GM21390 (cell line): ENCODE results near the gene TGFBI.

Source experiments
- ATAC-seq: cut with Tn5 transposase; IDR thresholded peaks from one replicate; pipeline ENCODE4 v1.9.1; 2021; ENCODE audit not compliant: unreplicated experiment

The TGFBI gene

DNA sequence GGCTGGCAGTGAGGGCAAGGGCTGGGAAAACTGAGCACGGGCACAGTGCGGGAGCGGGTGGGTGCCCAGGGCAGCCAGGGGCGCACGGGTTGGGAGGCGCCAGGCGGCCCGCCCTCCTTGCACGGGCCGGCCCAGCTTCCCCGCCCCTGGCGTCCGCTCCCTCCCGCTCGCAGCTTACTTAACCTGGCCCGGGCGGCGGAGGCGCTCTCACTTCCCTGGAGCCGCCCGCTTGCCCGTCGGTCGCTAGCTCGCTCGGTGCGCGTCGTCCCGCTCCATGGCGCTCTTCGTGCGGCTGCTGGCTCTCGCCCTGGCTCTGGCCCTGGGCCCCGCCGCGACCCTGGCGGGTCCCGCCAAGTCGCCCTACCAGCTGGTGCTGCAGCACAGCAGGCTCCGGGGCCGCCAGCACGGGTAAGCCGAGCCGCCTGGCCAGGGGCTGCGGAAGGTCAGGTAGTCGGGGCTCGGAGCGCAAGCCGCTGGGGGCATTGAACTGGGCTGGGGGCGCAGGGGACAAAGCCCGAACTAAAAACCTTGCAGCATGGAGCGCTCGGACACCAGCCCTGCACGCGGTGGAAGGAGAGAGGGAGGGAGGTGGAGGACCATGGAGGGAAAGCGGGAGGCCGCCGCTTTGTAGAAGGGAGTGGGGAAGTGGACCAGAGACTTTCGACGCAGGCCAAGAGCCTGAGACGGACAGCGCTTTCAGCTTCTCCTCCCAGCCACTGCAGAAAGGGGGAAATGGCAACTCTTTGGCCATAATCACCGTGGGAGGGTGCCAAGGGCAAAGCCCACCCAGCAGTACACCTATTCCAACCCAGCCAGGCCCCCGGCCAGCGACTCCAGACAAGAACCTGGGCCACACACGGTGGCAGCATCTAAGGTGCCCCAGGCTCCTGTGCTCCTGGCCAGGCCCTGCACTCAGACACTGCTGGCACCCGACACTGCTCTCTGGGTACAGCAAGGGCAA is at the start of gene TGFBI:
Gene TGFBI, plus strand, starts transcription at position 207 of the 961 bp plus-strand sequence. Its CDS starts 68 bp downstream, at position 275.
- peak; percentile 42 for ATAC-seq

- no peak for ATAC-seq
These were observed 49.8 kb upstream of the TGFBI start for GRCh38 chr5:135978993-135979392.

DNA sequence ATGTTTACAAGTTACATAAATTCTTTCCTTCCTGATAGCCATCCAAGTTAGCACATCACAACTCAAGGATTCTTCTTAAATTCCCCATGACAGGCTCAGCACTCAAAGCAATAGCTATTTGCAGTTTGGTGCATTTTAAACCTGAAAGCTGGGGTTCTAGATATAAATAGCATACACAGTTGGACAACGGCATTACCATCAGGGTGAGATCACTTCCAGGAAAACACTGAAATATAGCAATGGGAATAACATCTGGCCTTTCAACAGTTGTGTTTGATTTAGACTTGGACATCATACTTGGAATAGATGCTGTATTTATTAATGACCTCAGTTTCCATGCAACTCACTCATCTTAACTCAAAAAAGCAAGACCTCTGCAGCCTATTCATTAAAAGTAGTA is 49.3 kb upstream of the TGFBI start:
- no peak for ATAC-seq

- ATAC-seq = no peak
These were observed 48.2 kb upstream of the TGFBI start for GRCh38 chr5:135980620-135981019.

DNA sequence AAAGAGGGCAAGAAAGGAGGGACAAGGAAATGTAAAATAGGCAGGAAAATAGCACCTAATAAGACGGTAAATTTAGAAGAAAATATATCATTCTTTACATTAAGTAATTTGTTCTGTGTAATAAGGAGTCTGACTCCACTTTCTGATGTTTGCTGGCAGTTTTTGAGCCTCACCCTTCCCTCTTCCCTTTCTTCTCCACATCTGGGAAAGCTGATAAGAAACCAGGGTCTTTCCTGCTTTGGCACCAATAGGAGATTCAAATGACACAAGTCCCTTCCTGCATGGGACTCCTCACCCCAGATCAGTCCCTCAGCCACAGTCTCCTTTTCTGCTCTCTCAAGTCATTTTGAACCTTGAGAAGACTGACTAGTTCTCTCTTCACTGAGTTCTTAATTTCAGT is 42.8 kb upstream of the TGFBI start:
- no peak for ATAC-seq

DNA sequence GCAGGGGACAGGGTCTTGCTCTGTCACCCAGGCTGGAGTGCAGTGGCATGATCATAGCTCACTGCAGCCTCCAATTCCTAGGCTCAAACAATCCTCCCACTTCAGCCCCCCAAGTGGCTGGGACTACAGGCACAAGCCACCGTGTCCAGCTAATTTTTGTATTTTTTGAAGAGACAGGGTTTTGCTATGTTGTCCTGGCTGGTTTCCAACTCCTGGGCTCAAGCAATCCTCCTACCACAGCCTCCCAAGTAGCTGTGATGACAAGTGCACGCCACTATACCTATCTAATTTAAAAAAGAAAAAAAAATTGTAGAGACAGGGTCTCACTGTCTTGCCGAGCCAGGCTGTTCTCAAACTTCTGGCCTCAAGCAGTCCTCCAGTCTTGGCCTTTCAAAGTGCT is 42.4 kb upstream of the TGFBI start:
- no peak for ATAC-seq

GRCh38 chr5:135986891-135987401 is 41.8 kb upstream of the TGFBI start:
- no peak for ATAC-seq

DNA sequence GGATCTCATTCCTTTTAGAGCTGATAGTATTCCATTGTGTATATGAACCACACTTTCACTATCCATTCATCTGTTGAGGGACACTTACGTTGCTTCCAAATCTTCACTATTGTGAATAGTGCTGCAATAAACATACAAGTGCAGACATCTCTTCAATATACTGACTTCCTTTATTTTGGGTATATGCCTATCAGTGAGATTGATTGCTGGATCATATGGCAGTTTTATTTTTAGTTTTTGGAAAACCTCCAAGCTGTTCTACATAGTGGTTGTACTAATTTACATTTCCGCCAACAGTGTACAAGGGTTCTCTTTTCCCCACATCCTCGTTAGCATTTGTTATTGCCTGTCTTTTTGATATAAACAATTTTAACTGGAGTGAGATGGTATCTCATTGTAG is 40.2 kb upstream of the TGFBI start:
- no peak for ATAC-seq

DNA sequence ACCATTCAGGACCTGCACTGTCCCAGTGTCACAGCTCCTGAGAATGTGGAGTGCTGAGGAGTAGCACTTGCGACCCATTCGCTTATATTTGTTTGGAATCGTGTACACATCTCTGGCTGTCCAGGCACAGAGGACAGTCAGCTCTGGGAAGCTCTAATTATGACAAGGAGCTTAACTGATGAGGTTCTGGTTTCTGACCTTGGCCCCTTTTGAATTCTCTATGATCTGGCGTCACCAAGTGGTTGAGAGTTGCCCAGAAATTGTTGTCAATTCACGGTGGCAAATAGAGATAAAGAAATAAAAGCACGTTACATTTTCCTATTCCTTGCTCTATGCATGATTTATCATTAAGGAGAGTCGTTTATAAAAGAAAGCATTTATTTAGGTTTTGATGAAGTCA is 39.1 kb upstream of the TGFBI start:
- ATAC-seq = no peak

DNA sequence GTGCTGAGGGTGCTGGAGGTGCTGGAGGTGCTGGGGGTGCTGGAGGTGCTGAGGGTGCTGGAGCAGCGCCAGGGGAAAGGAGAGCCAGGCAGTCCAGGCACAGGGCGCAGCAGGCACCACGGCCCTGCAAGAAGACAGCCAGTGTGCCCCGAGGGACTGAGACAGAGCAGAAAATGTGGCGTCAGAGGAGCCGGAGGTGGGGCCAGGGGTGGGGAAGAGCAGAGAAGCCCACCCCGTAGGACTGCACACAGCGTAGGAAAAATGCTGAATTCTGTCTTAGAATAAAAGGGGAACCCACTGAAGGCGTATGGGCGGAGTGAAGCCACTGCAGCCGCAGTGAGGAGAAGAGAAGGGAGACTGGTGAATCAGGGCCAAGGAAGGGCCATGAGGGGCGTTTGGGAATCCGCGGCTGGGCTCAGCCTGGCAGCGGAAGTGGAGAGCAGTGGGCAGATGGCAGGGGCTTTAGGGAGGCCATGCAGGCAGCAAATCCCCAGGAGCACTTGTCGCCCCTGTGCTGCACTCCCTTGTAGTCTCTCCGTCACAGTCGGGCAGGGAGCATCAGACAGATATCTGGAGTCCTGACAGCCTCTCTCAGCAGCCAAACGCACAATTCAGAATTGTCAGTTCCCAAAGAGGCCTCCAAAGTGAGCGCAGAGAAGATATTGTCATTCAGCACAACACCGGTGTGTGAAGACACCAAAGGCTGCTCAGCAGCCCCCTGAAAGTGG is 38.1 kb upstream of the TGFBI start:
- ATAC-seq = no peak

GRCh38 chr5:135991429-135991828 is 37.4 kb upstream of the TGFBI start:
- no peak for ATAC-seq

- ATAC-seq = no peak
These were observed 35.4 kb upstream of the TGFBI start for GRCh38 chr5:135993335-135993879.

DNA sequence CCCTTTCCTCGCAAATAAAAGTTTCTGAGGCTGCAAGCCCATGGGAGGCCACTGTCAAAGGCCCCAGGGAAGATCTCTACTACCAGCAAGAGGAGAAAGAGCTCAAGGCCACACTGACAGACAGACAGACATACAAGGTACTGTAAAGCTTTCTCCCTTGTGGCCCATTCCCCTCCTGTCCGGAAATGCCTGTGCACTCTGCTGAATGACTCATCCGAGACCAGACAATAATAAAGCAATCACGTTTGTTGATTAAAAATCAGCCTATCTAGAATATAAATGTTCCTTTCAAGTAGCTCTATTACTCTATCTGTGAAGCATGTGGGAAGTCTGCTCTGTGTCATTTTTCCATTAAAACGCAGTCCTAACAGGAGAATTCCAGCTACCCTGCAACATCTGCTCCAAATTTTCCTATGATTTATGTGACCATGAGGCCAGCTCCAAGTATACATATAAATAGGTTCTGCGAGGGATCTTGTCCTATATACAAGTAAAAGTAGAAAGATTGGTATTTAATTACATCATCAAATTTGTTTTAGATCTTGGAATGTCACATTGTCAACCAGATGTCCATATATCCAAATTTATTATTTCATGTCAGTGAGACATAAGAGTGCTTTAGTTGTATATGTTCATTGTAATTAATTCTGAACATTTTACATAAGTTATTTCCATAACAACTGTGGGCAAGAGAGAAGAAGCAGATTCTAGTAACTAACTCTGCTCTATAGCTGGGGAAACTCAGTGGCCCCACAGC is 34.7 kb upstream of the TGFBI start:
- no peak for ATAC-seq

DNA sequence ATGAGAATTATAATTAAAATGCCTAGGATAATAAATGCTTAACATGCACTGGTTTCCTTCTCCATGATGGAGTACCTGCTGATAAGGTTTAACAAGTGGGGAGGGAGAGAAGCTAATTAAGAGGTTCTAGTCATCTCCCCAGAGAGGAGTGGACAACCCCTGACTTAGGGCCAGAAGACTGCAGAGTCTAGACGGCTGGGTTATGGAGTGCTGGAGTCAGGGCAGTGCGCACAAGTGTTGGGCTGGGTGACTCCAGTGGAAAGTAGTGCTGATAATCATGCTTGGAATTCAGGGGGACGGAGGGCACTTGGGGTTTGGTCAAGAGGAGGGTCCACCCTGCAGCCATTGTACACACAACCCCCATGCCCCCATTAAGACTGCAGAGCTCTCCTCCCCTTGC is 32.8 kb upstream of the TGFBI start:
- no peak for ATAC-seq

DNA sequence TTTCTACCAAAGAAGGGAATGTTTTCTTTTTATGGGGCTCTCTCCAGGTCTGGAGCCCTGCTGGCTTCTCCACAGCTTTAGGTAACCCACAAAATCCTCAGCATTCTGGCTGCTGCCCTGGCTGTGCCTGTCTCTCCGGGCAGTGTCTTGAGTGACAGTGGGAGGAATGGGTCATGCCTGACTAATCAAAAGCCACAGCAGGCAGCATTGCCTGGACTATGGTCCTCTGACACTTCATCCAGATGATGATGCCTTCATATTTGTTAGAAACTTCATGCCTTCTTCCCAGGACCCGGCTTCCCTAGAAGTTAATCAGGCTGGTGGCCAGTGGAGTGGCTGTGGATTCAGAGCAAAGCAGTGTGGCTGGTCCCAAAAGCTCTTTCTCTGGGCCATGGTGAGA is 32.2 kb upstream of the TGFBI start:
- no peak for ATAC-seq

- no peak for ATAC-seq
These were observed 31.0 kb upstream of the TGFBI start for GRCh38 chr5:135997673-135998335.

GRCh38 chr5:135998889-135999288 is 29.9 kb upstream of the TGFBI start:
- no peak for ATAC-seq

DNA sequence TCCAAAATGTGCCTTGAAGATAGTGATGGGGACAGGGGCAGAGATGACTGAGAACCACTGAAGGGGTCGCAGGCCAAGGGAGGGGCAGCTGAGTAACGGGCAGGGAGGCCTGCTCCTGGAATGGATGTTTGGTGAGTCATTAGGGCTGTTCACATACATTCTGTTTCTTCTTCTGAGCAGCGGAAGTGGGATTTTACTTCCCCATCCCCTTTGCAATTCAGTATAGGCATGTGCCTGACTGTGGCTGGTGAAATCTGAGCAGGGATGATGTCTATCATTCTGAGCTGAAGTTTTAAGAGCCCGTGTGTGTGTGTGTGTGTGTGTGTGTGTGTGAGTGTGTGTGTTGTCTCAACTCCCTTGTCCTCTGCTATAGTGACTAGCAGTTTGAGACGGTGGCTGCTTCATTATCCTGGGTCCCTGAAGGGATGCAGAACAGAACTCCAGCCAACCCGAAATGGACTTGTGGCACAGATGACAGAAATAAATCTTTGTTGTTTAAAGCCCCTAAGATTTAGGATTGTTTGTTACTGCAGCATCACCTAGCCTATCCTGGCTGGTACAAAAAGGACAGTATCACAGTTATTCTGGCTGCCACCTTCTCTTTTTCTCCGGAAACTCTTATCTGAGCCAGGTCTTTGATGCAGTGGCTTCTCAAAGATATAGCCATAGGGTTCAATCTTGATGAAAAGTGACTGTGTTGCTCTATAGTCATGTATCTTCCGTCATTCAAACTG is 29.2 kb upstream of the TGFBI start:
- no peak for ATAC-seq

DNA sequence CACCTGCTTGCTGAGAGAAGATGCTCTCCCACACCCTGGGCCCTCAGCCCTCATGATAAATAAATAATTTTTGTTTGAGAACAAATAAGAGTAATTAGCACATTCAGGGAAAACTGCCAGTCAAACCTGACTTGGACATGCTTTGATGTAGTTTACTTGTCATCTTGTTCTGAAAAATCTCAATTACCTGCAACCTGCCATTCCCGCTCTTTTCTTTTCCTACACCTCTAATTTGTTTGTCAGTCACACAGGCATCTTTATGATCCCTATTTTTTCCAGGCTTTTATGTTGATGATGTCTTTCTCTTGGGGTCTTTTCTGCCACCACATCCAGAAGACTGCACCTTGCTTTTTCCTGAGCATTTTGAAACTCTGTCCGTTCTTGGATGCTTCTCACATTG is 28.6 kb upstream of the TGFBI start:
- no peak for ATAC-seq

DNA sequence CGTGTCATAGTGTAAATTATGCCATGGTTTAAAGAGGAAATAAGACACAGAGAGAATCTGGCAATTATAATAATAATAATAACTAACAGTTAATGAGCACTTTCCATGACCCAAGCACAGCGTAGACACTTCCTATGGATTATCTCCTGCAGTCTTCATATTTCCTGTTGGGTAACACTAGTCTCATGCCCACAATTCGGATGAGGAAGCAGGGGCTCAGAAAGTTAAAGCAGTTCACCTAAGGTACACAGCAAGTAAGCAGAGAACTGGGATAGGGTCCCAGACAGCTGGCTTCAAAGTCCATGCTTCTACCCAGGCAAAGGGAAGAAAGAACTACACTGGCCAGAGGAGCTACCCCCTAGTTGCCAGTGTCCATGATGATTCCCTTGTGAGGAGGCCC is 27.9 kb upstream of the TGFBI start:
- ATAC-seq = no peak
